Prostate gland (tissue), 2 donors: Measurements from ENCODE around the gene NUP210L.
A peak's percentile ranks its signal among the peaks of the same experiment; 100 is the strongest.

Experiments
- POLR2A ChIP-seq: fragments of 450-650 bp; IDR thresholded peaks from one replicate; pipeline ENCODE4 v1.6.1; 2016; ENCODE audit warnings: antibody characterized with exemption, mild to moderate bottlenecking
- TF ChIP-seq, protein P1 (sequence below), 4 experiments: fragments of 200-600 bp in 2 of 4; fragments of 450-650 bp in 2 of 4; sonication (generic) in 2 of 4; IDR thresholded peaks; 1 replicate in 3 of 4; 2 replicates in 1 of 4; pipeline ENCODE4 v1.5.1; 2016 to 2019; ENCODE audit warnings: antibody characterized with exemption in 4 of 4, mild to moderate bottlenecking in 2 of 4, moderate library complexity in 2 of 4

DNA sequence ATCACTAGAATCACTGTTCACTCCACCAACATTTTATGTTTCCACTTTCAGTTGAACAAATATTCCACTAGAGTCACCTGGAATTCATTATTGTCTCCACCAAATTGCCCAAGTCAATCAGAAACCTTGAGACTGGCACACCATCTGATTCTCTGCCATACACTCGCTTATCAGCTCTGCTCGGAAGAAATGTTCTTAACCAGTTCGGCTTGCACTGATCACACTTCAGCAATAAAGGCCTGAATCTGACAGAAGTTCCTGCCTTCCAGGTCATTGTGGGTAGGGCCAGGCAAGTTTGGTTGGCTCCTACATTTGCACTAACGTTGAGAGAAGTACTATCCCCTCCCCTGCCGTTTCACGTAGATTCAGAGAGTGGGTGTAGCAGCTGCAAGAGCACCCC lies 27.1 kb upstream of the NUP210L start:
- TF ChIP-seq, protein P1, sequence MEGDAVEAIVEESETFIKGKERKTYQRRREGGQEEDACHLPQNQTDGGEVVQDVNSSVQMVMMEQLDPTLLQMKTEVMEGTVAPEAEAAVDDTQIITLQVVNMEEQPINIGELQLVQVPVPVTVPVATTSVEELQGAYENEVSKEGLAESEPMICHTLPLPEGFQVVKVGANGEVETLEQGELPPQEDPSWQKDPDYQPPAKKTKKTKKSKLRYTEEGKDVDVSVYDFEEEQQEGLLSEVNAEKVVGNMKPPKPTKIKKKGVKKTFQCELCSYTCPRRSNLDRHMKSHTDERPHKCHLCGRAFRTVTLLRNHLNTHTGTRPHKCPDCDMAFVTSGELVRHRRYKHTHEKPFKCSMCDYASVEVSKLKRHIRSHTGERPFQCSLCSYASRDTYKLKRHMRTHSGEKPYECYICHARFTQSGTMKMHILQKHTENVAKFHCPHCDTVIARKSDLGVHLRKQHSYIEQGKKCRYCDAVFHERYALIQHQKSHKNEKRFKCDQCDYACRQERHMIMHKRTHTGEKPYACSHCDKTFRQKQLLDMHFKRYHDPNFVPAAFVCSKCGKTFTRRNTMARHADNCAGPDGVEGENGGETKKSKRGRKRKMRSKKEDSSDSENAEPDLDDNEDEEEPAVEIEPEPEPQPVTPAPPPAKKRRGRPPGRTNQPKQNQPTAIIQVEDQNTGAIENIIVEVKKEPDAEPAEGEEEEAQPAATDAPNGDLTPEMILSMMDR (IDR thresholded peaks at IDR 0.05): no peak
- TF ChIP-seq POLR2A: peak; percentile 38
